Ishikawa (cell line): ENCODE measurements around the gene ATG2B.
A peak's percentile ranks its signal among the peaks of the same experiment; 100 is the strongest.

Source experiments
- CEBPB ChIP-seq: IDR thresholded peaks from 2 replicates; pipeline ENCODE4 v1.6.1; 2012
- CREB1 ChIP-seq: IDR thresholded peaks from 2 replicates; pipeline ENCODE4 v1.6.1; 2012; ENCODE audit warnings: low read depth
- EGR1 ChIP-seq: IDR thresholded peaks from 2 replicates; pipeline ENCODE4 v1.6.1; 2012
- EP300 ChIP-seq: IDR thresholded peaks from 2 replicates; pipeline ENCODE4 v1.6.1; 2012; ENCODE audit warnings: borderline replicate concordance
- FOXM1 ChIP-seq: IDR thresholded peaks from 2 replicates; pipeline ENCODE4 v1.6.1; 2012; ENCODE audit warnings: low read depth, borderline replicate concordance
- MAX ChIP-seq: IDR thresholded peaks from 2 replicates; pipeline ENCODE4 v1.6.1; 2012
- NFIC ChIP-seq: IDR thresholded peaks from 2 replicates; pipeline ENCODE4 v1.6.1; 2012
- RAD21 ChIP-seq: IDR thresholded peaks from 2 replicates; pipeline ENCODE4 v1.6.1; 2012; ENCODE audit warnings: low read depth
- REST ChIP-seq: IDR thresholded peaks from 2 replicates; pipeline ENCODE4 v1.6.1; 2012; ENCODE audit warnings: low read depth, mild to moderate bottlenecking
- TAF1 ChIP-seq: IDR thresholded peaks from 2 replicates; pipeline ENCODE4 v1.6.1; 2012; ENCODE audit warnings: low read depth, mild to moderate bottlenecking
- TCF12 ChIP-seq: IDR thresholded peaks from 2 replicates; pipeline ENCODE4 v1.6.1; 2012; ENCODE audit warnings: low read depth
- TEAD4 ChIP-seq: IDR thresholded peaks from 2 replicates; pipeline ENCODE4 v1.6.1; 2012
- USF1 ChIP-seq: IDR thresholded peaks from 2 replicates; pipeline ENCODE4 v1.6.1; 2012
- YY1 ChIP-seq: IDR thresholded peaks from 2 replicates; pipeline ENCODE4 v1.6.1; 2012; ENCODE audit warnings: low read depth
- ZBTB7A ChIP-seq: IDR thresholded peaks from 2 replicates; pipeline ENCODE4 v1.6.1; 2012; ENCODE audit warnings: low read depth

The ATG2B gene

GRCh38 chr14:96279564-96279963 is 83.6 kb downstream of the ATG2B start:
- TF ChIP-seq TCF12: no peak
- TF ChIP-seq REST: no peak
- no peak for TF ChIP-seq USF1

DNA sequence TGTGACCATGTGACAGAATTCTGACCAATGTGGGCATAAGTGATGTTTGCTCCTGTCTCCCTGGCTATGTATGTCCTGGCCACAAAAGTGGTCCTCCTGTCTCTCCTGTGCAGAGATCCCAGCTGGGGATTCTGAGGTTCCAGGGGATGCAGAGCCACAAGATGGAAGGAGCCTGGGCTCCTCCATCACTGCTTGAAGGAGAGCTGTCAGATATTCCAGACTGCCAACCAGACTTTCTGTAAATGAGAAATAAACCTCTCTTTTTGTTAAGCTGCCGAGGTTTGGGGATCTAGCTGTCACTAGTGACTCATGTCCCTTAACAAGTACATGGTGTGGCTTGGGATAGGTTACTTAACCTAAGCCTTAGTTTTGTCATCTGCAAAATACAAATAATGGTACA is 85.3 kb downstream of the ATG2B start:
- TF ChIP-seq USF1: 0 out of 2 replicates have a peak, but pooled peaks have one; percentile 40
- no peak for TF ChIP-seq EGR1
- TF ChIP-seq TCF12: no peak

DNA sequence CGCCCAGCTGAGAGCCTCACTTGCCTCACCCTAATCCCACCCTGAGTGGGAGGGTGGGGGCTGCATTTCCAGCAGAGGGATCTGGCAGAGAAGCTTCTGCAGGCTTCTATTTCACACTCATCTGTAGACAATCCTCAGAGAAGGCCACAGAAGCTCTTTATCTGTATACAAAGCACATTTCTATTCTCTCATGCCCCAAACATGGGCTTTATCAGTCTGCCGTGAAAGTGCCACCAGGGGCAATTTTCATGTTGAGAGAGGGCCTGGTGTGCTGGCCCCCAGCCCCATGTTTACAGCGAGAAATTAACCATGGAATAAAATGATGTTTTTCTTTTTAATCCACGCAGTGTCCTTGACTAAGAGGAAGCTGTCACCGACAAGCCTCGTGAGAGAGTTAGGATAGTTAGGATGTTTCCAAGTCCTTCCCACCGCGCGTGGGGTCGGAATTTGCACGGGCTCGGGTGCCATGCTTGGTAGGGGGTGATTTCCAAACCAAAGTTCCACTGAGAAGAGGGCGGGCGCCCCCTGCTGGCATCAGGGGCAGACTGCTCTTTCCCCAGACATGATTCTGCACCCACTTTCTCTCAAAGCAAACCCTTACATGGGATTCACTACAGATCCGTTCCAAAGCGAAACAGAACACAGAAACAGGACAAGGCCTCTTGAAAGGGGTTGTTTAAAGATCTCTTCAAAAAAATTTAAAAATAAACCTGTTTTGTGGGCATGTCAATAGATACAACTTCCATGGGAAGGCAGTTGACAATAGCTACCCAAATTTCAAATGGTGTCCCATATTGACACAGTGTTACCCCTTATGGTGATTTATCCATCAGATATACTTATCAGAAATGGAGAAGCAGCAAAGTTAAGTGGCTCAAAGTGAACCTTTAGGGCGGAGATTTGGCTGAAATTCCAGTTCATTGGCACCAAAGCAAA is 87.7 kb downstream of the ATG2B start:
- TF ChIP-seq RAD21 (peak; percentile 93), TAF1 (no peak)

DNA sequence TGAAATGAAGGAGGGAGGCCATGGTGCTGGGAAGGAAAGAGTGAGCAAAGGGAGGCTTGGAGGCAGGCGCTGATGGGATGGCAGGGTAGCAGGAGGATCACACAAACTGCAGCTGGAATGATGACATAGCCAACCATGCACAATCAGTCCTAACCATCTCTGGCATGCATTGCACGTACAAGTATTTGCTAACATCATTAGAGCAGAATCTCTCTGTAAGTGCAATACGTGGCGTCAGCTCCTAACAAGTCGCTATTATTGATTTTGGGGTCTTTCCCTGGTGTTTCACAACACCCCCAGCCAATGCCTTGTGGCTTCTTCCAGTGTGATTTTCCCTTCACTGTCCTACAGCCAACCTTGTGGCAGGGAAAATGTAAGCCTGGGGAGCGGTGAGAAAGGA is 88.6 kb downstream of the ATG2B start:
- TF ChIP-seq FOXM1 (no peak), NFIC (no peak), USF1 (no peak), CEBPB (no peak), YY1 (no peak), TAF1 (no peak), ZBTB7A (no peak), EP300 (no peak), REST (no peak), TEAD4 (no peak), EGR1 (no peak), TCF12 (no peak), RAD21 (no peak), CREB1 (no peak), MAX (no peak)

- TF ChIP-seq YY1 (no peak), TAF1 (no peak), ZBTB7A (no peak), RAD21 (no peak), USF1 (no peak), EGR1 (no peak), MAX (no peak), TEAD4 (no peak), EP300 (no peak), CREB1 (no peak), TCF12 (no peak)
Measured at GRCh38 chr14:96274122-96274521, 89.0 kb downstream of the ATG2B start.

DNA sequence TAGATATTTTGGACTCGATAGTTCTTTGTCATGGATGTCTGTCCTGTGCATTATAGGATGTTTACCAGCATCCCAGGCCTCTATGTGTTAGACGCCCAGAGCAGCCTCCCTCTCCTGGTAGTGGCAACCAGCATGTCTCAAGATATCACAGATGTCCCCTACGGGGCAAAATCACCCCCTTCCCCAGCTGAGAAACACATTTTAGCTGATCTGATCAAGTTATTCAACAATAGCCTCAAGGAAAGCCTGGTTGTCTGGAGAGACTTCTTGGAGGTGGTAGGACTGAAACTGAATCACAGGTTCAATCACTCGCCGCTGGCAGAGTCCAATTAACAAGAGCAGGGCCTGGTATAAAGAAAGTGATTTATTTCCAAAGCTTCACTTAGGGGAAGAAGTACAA is 89.5 kb downstream of the ATG2B start:
- TF ChIP-seq RAD21: no peak
- no peak for TF ChIP-seq TEAD4
- TF ChIP-seq FOXM1: no peak
- no peak for TF ChIP-seq CREB1
- TF ChIP-seq YY1: no peak
- no peak for TF ChIP-seq REST
